Panc1 (cell line): ENCODE results near the gene TTC9B.

Experiments used
- POLR2AphosphoS5 ChIP-seq: IDR thresholded peaks from 2 replicates; pipeline ENCODE4 v1.6.1; 2012; ENCODE audit warnings: mild to moderate bottlenecking, low read depth, low read length, moderate library complexity
- SIN3A ChIP-seq: IDR thresholded peaks from 2 replicates; pipeline ENCODE4 v1.6.1; 2012; ENCODE audit warnings: low read depth, mild to moderate bottlenecking, low read length, moderate library complexity, borderline replicate concordance; ENCODE audit not compliant: insufficient read depth
- TF ChIP-seq, protein P1 (sequence below): fragments of 450-650 bp; IDR thresholded peaks from 2 replicates; pipeline ENCODE4 v1.5.1; 2017; ENCODE audit warnings: mild to moderate bottlenecking
- TF ChIP-seq, protein P2 (sequence below), 2 experiments: IDR thresholded peaks; 2 replicates each; pipeline ENCODE4 v1.6.1; 2011 to 2012; ENCODE audit warnings: low read depth in 2 of 2, control low read depth in 1 of 2, low read length in 1 of 2, mild to moderate bottlenecking in 1 of 2, moderate library complexity in 1 of 2; ENCODE audit not compliant: insufficient read depth in 1 of 2

DNA sequence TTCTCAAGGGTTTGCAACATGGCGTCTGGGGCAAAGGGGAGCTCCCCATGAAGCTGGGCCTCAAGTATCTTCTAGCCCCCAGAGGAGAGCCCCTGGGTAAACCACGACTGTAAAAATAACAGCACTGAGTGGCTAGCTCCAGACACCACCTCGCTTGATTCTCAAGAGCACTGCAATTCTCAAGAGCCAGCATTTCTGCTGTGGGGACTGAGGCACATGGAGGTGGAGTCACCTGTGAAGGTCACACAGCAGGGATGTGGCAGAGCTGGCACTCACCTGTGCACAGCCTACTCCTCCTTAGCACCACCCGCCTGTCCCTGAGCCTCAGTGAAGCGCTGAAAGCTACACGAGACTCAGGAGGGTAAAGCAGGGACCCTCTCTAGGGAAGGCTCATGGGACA is 29.0 kb upstream of the TTC9B start:
- TF ChIP-seq, protein P1, sequence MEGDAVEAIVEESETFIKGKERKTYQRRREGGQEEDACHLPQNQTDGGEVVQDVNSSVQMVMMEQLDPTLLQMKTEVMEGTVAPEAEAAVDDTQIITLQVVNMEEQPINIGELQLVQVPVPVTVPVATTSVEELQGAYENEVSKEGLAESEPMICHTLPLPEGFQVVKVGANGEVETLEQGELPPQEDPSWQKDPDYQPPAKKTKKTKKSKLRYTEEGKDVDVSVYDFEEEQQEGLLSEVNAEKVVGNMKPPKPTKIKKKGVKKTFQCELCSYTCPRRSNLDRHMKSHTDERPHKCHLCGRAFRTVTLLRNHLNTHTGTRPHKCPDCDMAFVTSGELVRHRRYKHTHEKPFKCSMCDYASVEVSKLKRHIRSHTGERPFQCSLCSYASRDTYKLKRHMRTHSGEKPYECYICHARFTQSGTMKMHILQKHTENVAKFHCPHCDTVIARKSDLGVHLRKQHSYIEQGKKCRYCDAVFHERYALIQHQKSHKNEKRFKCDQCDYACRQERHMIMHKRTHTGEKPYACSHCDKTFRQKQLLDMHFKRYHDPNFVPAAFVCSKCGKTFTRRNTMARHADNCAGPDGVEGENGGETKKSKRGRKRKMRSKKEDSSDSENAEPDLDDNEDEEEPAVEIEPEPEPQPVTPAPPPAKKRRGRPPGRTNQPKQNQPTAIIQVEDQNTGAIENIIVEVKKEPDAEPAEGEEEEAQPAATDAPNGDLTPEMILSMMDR: no peak
- TF ChIP-seq POLR2AphosphoS5 (no peak), SIN3A (no peak)
- TF ChIP-seq, protein P2, sequence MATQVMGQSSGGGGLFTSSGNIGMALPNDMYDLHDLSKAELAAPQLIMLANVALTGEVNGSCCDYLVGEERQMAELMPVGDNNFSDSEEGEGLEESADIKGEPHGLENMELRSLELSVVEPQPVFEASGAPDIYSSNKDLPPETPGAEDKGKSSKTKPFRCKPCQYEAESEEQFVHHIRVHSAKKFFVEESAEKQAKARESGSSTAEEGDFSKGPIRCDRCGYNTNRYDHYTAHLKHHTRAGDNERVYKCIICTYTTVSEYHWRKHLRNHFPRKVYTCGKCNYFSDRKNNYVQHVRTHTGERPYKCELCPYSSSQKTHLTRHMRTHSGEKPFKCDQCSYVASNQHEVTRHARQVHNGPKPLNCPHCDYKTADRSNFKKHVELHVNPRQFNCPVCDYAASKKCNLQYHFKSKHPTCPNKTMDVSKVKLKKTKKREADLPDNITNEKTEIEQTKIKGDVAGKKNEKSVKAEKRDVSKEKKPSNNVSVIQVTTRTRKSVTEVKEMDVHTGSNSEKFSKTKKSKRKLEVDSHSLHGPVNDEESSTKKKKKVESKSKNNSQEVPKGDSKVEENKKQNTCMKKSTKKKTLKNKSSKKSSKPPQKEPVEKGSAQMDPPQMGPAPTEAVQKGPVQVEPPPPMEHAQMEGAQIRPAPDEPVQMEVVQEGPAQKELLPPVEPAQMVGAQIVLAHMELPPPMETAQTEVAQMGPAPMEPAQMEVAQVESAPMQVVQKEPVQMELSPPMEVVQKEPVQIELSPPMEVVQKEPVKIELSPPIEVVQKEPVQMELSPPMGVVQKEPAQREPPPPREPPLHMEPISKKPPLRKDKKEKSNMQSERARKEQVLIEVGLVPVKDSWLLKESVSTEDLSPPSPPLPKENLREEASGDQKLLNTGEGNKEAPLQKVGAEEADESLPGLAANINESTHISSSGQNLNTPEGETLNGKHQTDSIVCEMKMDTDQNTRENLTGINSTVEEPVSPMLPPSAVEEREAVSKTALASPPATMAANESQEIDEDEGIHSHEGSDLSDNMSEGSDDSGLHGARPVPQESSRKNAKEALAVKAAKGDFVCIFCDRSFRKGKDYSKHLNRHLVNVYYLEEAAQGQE (IDR thresholded peaks at IDR 0.05; ENCODE audit: insufficient read depth in 1 of 2, low read depth in 2 of 2, low read length in 1 of 2): no peak
